Measurements from ENCODE around the gene CISH.

DNA sequence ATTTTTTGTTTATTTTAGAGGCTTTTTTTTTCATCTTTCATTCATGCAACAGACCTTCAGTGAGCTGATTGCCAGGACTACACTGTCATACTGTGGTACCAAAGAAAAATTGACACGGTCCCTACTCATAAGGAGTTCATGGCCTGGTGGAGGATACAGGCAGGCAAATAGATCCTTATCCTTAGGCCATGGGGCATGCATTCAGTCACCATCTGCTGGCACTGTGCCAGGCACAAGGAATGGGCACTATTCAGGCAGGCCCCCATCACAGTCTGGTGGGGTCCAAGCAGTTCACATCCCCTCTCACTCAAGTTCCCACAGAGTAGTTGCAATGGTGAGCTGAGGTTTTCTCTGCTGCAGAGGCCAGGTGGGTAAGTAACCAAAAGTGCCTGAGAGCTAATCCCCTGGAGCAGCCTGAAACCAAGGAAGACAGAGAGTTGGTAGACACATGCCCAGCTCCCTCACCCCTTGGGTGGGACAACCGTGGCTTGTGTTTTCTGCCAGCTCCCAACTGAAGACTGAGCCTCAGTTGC, 17.3 kb downstream of the CISH start:
- TF ChIP-seq TAF1 (IDR thresholded peaks at IDR 0.05; ENCODE audit: borderline replicate concordance, low read depth, low read length) (no peak), POLR2A (IDR thresholded peaks at IDR 0.05; ENCODE audit: low read depth, low read length) (no peak), POLR2AphosphoS5 (IDR thresholded peaks at IDR 0.05; ENCODE audit: low read depth, low read length) (no peak)

Data from GM12892 (cell line).